ENCODE results near the gene PRKACG. TPM values are rescaled to one million over a fixed set of nuclear protein-coding genes. Genes with fewer than 3 reads are reported as not detected.

The PRKACG gene
- total RNA-seq (2014; rRNA removed) (not detected in 2 replicates), Bru-seq, nascent RNA (not detected), BruChase-seq, experiment 1, labeled RNA remaining after a 6-hour chase (not detected), BruChase-seq, experiment 2, labeled RNA remaining after a 2-hour chase (not detected)
- long read RNA-seq: 0 reads

DNA sequence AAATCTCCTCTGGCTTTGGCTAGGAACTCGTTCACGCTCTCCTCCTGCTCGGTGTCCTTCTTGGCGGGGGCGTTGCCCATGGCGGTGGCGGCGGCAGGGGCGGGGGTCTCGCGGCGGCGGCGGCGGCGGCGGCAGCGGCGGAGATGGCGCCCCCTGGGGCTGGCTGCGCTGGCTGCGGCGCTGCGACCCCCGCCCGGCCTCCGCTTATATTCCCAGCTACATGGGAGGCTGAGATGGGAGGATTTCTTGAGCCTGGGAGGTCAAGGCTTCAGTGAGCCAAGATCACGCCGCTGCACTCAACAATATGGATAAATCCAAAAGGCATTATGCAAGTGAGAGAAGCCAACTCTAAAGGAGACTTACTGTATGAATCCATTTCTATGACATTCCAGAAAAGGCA is at the start of gene PRKACG:
PRKACG (minus strand) TSS at position 101 of the 400 bp plus-strand sequence; CDS start at position 80, 21 bp downstream.
- Histone ChIP-seq H2AFZ (ENCODE audit: low read length) (no peak within 1 kb of the TSS), H3F3A (ENCODE audit: low read length, unreplicated experiment) (no peaks in the 10 kb centered on the region), H3K9me2 (replicated peaks; ENCODE audit: low read length) (no peaks in the 10 kb centered on the region), H4K20me1 (ENCODE audit: low read length) (no peaks in the 10 kb centered on the region), H3K27me3 (ENCODE audit: low read length) (peaks cover 14% of the 10 kb centered on the region), H3K4me3 (ENCODE audit: low read length) (no peak within 1 kb of the TSS), H3K9me3 (ENCODE audit: low read length) (no peaks in the 10 kb centered on the region), H3K36me3 (ENCODE audit: low read depth, low read length) (no peaks in the 10 kb centered on the region), H3K4me2 (ENCODE audit: low read length) (no peak within 1 kb of the TSS), H3K4me1 (ENCODE audit: insufficient read depth, low read length) (no peaks in the 10 kb centered on the region), H3K79me2 (ENCODE audit: low read length) (no peaks in the 10 kb centered on the region), H3K27ac (ENCODE audit: low read length) (no peak within 1 kb of the TSS), H3K9ac (ENCODE audit: low read length) (no peak within 1 kb of the TSS)
- TF ChIP-seq EZH2phosphoT487 (IDR thresholded peaks at IDR 0.05; ENCODE audit: borderline replicate concordance, low read length): no peak
- POLR2A ChIA-PET (ENCODE audit: unreplicated experiment): no interaction called here
- CTCF ChIA-PET: no interaction called here
- BruUV-seq (replicated peaks): no TSS peak
- ATAC-seq: no peak
- no peak for DNase-seq
- intact Hi-C loops (cut with micrococcal nuclease): no loop called here

DNA sequence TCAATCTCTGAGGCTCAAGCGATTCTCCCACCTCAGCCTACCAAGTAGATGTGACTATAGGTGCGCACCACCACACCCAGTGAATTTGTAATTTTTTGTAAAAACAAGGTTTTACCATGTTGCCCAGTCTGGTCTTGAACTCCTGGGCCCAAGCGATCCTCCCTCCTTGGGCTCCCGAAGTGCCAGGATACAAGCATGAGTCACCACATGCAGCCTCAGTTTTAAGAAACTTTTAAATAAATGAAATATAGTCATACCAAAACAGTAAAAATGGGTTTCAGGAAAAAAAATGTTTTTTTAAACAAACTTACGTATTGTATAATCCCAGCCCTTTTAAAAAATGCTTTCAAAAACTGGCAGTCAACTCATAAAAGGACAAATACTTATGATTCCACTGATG is 48.3 kb upstream of the PRKACG start:
- DNase-seq (no peak), ATAC-seq (no peak)
- no peaks in the 10 kb centered on the region for H3K4me1 ChIP-seq (ENCODE audit: insufficient read depth, low read length)
- intact Hi-C loops (cut with micrococcal nuclease): no loop called here
- H3K9me2 ChIP-seq (replicated peaks; ENCODE audit: low read length): no peaks in the 10 kb centered on the region
- H3K27ac ChIP-seq (ENCODE audit: low read length): no peak overlapping the region
- no peaks in the 10 kb centered on the region for H3K27me3 ChIP-seq (ENCODE audit: low read length)
- H3K9me3 ChIP-seq (ENCODE audit: low read length): no peaks in the 10 kb centered on the region
- H3K9ac ChIP-seq (ENCODE audit: low read length): no peak overlapping the region
- ChIA-PET POLR2A (ENCODE audit: unreplicated experiment) (no interaction called here), CTCF (no interaction called here)
- H3K36me3 ChIP-seq (ENCODE audit: low read depth, low read length): no peaks in the 10 kb centered on the region; the same call in none of the 2 replicates
- TF ChIP-seq, protein P1, sequence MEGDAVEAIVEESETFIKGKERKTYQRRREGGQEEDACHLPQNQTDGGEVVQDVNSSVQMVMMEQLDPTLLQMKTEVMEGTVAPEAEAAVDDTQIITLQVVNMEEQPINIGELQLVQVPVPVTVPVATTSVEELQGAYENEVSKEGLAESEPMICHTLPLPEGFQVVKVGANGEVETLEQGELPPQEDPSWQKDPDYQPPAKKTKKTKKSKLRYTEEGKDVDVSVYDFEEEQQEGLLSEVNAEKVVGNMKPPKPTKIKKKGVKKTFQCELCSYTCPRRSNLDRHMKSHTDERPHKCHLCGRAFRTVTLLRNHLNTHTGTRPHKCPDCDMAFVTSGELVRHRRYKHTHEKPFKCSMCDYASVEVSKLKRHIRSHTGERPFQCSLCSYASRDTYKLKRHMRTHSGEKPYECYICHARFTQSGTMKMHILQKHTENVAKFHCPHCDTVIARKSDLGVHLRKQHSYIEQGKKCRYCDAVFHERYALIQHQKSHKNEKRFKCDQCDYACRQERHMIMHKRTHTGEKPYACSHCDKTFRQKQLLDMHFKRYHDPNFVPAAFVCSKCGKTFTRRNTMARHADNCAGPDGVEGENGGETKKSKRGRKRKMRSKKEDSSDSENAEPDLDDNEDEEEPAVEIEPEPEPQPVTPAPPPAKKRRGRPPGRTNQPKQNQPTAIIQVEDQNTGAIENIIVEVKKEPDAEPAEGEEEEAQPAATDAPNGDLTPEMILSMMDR (conservative IDR thresholded peaks at IDR 0.05; ENCODE audit: low read depth, low read length): no peak
- no peak for TF ChIP-seq EZH2 (IDR thresholded peaks at IDR 0.05; ENCODE audit: low read length, unreplicated experiment)
- TF ChIP-seq EZH2phosphoT487 (IDR thresholded peaks at IDR 0.05; ENCODE audit: borderline replicate concordance, low read length): no peak
- H4K20me1 ChIP-seq (ENCODE audit: low read length): no peaks in the 10 kb centered on the region
- H3F3A ChIP-seq (ENCODE audit: low read length, unreplicated experiment): no peaks in the 10 kb centered on the region
- BruUV-seq (replicated peaks): no TSS peak
- no peaks in the 10 kb centered on the region for H3K79me2 ChIP-seq (ENCODE audit: low read length)
- H3K4me3 ChIP-seq (ENCODE audit: low read length): no peak overlapping the region
- no peak overlapping the region for H2AFZ ChIP-seq (ENCODE audit: low read length)
- H3K4me2 ChIP-seq (ENCODE audit: low read length): no peak overlapping the region

DNA sequence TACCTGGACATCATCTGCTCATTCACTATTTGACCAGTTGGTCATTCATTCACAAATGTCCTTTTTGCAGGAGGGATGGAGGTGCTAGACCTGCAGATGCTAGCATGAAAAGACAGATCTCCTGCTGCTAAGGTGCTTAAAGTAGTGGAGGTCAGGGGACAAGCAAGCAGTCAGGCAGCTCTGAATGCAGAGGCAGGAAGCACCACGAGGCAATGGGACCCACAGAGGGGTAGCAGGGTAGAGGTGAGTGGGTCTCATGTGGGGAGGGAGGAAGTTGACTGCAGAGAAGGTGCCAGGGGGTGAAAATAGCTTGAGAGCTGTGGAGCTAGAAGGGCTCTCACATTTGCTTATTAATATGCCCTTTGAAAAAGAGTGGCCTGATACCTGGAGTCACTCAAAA is 46.9 kb upstream of the PRKACG start:
- H3K9ac ChIP-seq (ENCODE audit: low read length): no peak overlapping the region
- H3K9me2 ChIP-seq (replicated peaks; ENCODE audit: low read length): no peaks in the 10 kb centered on the region
- no peak for TF ChIP-seq EZH2phosphoT487 (IDR thresholded peaks at IDR 0.05; ENCODE audit: borderline replicate concordance, low read length)
- TF ChIP-seq EZH2 (IDR thresholded peaks at IDR 0.05; ENCODE audit: low read length, unreplicated experiment): no peak
- TF ChIP-seq, protein P1 (conservative IDR thresholded peaks at IDR 0.05; ENCODE audit: low read depth, low read length): no peak
- no TSS peak for BruUV-seq (replicated peaks)
- no peaks in the 10 kb centered on the region for H3K9me3 ChIP-seq (ENCODE audit: low read length)
- no peak overlapping the region for H3K4me2 ChIP-seq (ENCODE audit: low read length)
- ChIA-PET CTCF (no interaction called here), POLR2A (ENCODE audit: unreplicated experiment) (no interaction called here)
- H3F3A ChIP-seq (ENCODE audit: low read length, unreplicated experiment): no peaks in the 10 kb centered on the region
- H3K4me3 ChIP-seq (ENCODE audit: low read length): no peak overlapping the region
- no peaks in the 10 kb centered on the region for H3K27me3 ChIP-seq (ENCODE audit: low read length)
- ATAC-seq: no peak
- H3K79me2 ChIP-seq (ENCODE audit: low read length): no peaks in the 10 kb centered on the region
- H3K4me1 ChIP-seq (ENCODE audit: insufficient read depth, low read length): no peaks in the 10 kb centered on the region
- no peaks in the 10 kb centered on the region; the same call in none of the 2 replicates for H3K36me3 ChIP-seq (ENCODE audit: low read depth, low read length)
- no peak overlapping the region for H2AFZ ChIP-seq (ENCODE audit: low read length)
- no peak for DNase-seq
- no peak overlapping the region for H3K27ac ChIP-seq (ENCODE audit: low read length)
- no peaks in the 10 kb centered on the region for H4K20me1 ChIP-seq (ENCODE audit: low read length)
- intact Hi-C loops (cut with micrococcal nuclease): no loop called here

Measured in PC-3 (cell line).